Activated CD4-positive, CD25-positive, alpha-beta regulatory T cell treated with anti-CD3 and anti-CD28 coated beads, Interleukin-2, amount 50 U/mL, for 24 hours (primary cell): ENCODE measurements around the gene MEN1.
A peak's percentile ranks its signal among the peaks of the same experiment; 100 is the strongest.

Source experiments
- ATAC-seq, 2 donors: fragments of 150-1000 bp; cut with Tn5 transposase; one replicate each; pipeline ENCODE4 v1.10.0; 2021; ENCODE audit warnings: mild to moderate bottlenecking in 1 of 2, moderate library complexity in 1 of 2

MEN1 gene

GRCh38 chr11:64845129-64845775, 34.9 kb upstream of the MEN1 start:
- no peak for ATAC-seq

- ATAC-seq = peak; percentile 67 to 74
Measured at GRCh38 chr11:64844330-64845128, 34.2 kb upstream of the MEN1 start, which contains the start of gene CDC42BPG. Gene CDC42BPG (minus strand): TSS chr11:64844653. CDS start chr11:64844569, 84 bp downstream.

- no peak for ATAC-seq
Measured at GRCh38 chr11:64843686-64844329, 33.5 kb upstream of the MEN1 start.

GRCh38 chr11:64842851-64843685, 32.7 kb upstream of the MEN1 start:
- ATAC-seq = no peak

- no peak for ATAC-seq
Measured at GRCh38 chr11:64842366-64842759, 32.0 kb upstream of the MEN1 start.

GRCh38 chr11:64841592-64842365, 31.4 kb upstream of the MEN1 start:
- ATAC-seq = no peak

GRCh38 chr11:64839887-64840782, 29.8 kb upstream of the MEN1 start:
- no peak for ATAC-seq

- ATAC-seq = no peak
Measured at GRCh38 chr11:64839335-64839734, 29.0 kb upstream of the MEN1 start.

- no peak for ATAC-seq
Measured at GRCh38 chr11:64838600-64839334, 28.4 kb upstream of the MEN1 start.

- ATAC-seq = no peak
Measured at GRCh38 chr11:64837887-64838351, 27.6 kb upstream of the MEN1 start.

- no peak for ATAC-seq
Measured at GRCh38 chr11:64836448-64837072, 26.2 kb upstream of the MEN1 start.

- ATAC-seq = no peak
Measured at GRCh38 chr11:64835616-64836447, 25.5 kb upstream of the MEN1 start.

- ATAC-seq = no peak
Measured at GRCh38 chr11:64834723-64835615, 24.6 kb upstream of the MEN1 start.

- ATAC-seq = no peak
Measured at GRCh38 chr11:64834031-64834722, 23.8 kb upstream of the MEN1 start.

- no peak for ATAC-seq
Measured at GRCh38 chr11:64833509-64833908, 23.2 kb upstream of the MEN1 start.

GRCh38 chr11:64833198-64833502, 22.8 kb upstream of the MEN1 start:
- ATAC-seq = no peak
